GM12872 (cell line): ENCODE data around the gene RPGR.
A peak's percentile ranks its signal among the peaks of the same experiment; 100 is the strongest.

Experiments used
- CTCF ChIP-seq: IDR thresholded peaks from 3 replicates; pipeline ENCODE4 v1.5.1; 2011; ENCODE audit warnings: low read depth, mild to moderate bottlenecking, low read length, moderate library complexity; ENCODE audit not compliant: insufficient read depth

Gene RPGR

GRCh38 chrX:38304010-38304409 is 23.3 kb downstream of the RPGR start:
- TF ChIP-seq CTCF, result peak; percentile 26; the same call in 1 of the 3 replicates

GRCh38 chrX:38293741-38294140 is 33.6 kb downstream of the RPGR start:
- TF ChIP-seq CTCF, result no peak

- no peak for TF ChIP-seq CTCF
Measured at GRCh38 chrX:38287674-38288073, 39.6 kb downstream of the RPGR start.

- TF ChIP-seq CTCF, result no peak
Measured at GRCh38 chrX:38285649-38286048, 41.7 kb downstream of the RPGR start.

- TF ChIP-seq CTCF, result 0 out of 3 replicates have a peak, but pooled peaks have one; percentile 26
Measured at GRCh38 chrX:38282049-38282448, 45.3 kb downstream of the RPGR start.

- no peak for TF ChIP-seq CTCF
Measured at GRCh38 chrX:38279188-38279587, 48.1 kb downstream of the RPGR start.

GRCh38 chrX:38278682-38279081 is 48.6 kb downstream of the RPGR start:
- TF ChIP-seq CTCF, result no peak

GRCh38 chrX:38277802-38278201 is 49.5 kb downstream of the RPGR start:
- no peak for TF ChIP-seq CTCF
